HK-2 (cell line): ENCODE measurements around the gene CTTNBP2.

Experiments
- DNase-seq: peaks from one replicate; pipeline ENCODE4 v3.0.0-alpha.2; 2018; ENCODE audit not compliant: unreplicated experiment

Gene CTTNBP2

DNA sequence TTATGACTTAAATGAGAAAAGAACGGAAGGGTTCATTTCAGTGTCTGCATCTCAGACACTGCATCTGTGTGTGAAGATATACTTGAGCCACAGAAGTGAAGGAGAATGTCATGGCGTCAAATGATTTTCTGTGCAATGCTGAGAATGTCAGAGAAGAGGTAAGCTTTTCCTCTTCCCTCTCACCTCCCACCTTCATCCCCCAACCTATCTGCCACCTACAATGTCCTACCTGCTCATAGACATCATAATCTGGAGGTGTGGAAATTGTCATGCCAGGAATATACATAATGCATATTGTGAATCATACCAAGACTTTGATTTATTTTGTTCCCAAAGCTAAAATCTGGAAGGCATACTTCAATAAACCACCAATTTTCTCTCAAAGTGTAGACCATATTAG, 53.7 kb downstream of the CTTNBP2 start:
- no peak for DNase-seq

DNA sequence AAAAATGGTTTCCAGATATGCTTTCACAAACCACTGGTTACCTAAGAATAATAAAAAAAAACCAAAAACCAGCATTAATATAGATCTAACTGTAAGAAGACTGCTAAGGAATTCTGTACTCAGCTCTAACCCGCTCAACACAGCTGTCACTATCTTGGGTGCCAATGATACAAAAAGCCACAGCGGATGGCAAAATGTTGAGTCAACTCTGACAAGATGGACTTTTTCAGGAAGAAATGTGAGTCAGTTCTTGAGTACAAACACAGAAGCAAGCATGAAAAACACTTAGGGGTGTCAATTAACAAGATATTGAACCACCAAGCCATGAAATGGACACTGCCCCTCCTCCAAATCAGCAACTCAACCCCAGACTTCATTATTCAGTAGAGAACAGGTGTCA, 55.0 kb downstream of the CTTNBP2 start:
- peak; percentile 25 for DNase-seq

DNA sequence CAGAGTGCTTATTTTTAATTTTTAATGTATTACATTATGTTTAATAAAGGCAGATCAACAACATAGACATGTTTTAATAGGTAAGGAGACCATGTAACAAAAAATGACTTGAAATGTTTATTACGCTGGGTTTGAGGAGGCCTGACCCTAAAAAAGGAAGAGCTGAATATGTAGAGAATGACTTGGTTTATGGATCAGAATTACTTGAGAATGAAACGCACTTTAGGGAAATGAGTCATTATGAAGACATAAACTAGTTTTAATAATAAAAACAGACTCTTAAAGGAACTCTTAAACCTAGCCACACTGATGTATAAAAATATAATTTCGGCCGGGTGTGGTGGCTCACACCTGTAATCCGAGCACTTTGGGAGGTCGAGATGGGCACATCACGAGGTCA, 56.5 kb downstream of the CTTNBP2 start:
- no peak for DNase-seq

DNA sequence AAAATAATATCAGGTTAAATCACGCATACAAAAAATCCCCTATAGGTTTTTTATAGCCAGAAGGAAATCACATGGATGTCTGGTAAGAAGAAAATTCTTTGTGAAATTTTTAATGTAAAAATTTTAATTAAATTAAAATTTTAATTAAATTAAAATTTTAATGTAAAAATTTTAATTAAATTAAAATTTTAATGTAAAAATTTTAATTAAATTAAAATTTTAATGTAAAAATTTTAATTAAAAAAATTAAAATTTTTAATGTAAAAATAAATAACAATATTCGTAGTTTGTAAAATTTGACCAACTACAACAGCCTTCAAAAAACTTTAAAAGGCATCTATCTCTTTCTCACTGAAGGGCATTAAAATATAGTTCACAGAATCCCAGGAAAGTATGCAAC, 61.5 kb downstream of the CTTNBP2 start:
- no peak for DNase-seq

DNA sequence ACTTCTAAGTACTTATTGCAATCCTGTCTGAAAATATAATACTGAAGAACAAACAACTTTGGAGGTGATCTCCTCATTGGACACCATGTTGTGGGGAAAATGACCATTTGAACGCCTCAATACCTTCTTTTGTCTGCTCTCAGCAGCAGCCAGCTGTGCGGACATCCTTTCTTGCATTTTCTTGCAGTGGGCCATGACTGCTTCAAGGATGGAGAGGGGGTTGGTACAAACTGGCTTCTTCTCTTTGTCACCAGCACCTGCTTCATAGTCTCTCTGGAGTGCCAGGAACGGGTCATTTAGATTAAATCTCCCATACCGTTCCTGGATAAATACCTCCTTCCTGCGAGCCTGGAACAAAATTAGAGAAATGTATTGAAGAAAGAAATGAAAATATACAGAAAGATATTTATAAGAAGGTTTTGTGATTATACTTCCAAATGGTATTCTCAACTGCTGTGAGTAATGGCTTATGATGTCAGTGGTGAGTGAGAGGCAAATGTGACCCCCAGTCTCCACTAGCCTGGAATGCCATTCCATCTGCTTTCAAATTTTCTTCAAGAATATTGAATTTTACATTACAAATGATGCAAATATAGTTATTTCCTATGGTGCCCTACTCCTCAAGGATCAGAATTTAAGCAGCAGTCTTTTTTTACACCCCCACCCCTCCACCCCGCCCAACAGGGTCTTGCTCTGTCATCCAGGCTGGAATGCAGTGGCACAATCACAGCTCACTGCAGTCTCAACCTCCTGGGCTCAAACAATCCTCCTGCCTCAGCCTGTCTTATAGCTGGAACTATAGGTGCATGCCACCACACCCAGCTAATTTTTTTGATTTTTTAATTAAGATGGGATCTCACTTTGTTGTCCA, 62.4 kb downstream of the CTTNBP2 start:
- DNase-seq: no peak

DNA sequence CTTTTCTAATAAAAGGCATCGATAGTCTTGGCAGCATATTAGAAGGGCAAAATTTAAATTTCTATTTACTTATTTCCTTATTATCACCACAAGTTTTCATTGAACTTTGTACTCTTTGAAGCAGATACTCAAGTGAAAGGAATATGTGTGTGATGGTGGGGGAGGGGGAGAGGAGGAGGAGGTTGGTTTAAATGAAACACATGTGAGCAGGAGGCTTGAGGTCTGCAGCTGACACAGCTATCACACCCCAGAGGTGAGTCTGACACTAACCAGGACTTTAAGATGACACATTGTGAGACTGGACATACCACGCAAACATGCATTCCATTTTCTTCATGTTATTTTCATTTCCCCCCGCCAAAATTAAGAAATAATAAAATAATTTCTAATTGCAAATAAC, 63.3 kb downstream of the CTTNBP2 start:
- DNase-seq: no peak

DNA sequence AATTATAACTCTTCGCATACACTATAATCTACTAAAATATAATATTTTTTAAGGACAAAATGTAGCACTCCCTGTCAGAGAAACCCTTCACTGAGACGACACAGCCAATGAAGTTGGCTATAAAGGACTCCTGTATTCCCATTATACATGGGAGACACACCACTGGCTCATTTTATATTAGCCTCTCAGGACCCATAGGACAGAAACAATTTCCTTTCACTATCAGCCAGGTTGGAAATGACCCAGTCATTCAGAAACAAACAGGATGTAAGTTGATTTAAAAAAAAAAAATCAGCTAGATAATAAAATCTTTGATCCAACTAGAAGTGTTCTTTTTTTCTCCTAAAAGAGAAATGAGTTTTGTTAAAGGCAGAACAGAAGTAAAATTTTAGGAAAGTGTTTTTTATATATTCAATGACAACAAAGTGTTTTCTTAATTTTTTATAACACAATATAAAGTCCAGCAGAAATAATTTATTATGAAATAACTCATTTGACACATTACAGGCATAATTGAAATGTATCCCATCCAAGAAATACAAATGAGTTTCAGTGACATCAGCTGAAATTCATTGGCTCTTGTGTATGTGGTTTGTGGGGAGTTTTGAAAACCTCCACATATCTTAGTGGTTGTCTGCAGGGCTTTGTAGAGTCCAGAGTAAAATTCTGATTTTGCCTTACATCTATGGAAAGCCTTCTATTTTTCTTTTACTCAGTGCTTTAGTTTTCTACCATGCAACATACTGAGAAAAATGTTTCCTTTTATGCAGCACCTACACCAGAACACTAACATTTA, 64.1 kb downstream of the CTTNBP2 start:
- no peak for DNase-seq

DNA sequence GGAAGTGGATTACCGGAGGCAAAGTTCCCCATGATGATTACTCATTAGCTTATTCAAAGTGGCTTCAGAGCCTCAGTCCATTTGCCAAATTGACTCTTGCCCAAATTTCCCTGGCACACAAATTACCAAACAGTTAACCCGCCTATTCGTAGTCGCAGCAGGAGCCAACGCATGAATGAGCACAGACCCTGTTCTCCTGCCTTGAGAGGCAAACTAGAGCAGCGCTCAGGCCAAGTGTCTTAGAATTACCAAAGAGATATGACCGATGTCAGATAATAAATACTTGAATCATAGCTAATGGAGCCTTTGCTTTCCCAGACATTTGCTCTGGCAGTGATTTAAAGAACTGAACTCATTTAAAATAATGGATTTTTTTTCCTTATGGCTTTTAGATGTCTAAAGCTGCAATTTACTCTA, 64.9 kb downstream of the CTTNBP2 start:
- no peak for DNase-seq

DNA sequence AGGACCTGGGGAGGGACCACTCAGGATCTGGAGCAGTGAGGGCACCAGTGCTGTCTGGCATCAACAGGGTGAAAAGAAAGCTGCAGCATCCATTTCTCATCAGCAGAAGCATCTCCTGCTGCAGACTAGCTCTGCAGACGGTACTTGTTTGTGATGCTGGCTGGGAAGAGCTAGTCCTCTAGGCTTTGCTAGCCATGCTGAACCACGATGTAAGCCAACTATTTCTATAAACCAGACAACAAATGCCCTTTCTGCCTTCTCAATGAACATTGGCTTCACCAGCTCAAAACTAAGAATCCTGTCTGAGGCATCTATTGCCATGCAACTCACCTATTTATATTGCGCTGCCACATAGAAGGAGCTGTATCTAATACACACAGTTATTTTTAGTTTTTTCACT, 65.6 kb downstream of the CTTNBP2 start:
- no peak for DNase-seq

DNA sequence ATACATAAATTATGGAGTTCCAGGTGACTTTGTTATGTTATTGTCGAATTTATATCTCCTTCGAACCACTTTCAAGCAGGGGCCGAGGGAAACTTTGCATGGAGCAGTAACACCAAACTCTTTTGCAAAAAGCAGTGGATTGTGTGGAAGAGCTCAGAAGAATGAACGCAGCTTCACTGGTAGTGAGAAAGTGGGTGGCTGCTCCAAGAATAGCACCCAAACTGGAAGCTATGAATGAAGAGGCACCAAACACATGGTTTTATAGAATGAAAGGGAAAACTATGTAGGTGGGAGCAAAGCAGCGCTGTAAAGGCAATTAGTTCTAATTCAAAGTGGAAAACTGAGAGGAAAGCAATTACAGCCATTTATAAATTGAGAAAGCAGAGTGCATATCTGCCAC, 67.2 kb downstream of the CTTNBP2 start:
- no peak for DNase-seq

DNA sequence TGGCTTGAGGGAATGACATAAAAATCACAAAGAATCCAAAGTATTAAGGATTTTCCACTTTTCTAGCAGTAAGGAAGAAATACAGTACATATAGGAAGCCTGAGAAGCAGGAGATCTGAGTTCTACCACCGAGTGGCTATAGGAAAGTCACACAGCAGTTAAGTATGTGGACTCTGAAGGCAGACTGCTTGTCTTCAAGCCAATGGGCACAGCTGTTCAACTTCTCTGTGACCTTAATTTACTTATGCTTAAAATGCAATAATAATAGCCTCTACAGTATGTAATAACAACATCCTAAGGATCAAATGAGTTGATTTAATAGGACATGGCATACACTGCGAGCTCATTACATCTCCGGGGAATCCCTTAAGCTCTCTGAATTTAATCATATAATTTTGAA, 68.0 kb downstream of the CTTNBP2 start:
- DNase-seq: no peak

DNA sequence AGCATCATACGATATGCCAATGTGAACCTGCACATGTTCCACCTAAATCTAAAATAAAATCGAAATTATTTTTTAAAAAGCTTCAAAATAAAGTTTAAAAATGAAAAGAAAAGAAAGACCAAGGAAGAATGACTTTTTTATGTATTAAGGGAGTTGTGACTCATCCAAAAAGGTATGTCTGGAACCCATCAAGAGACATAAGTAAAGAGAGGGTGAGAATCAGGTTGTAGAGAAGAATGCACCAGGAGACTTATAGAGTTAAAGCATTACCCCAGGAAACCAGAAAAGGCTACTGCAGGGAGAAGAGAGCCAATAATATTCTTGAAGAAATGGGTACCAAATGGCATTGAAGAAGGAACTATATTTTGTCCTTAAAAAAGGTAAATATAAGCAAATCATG, 69.8 kb downstream of the CTTNBP2 start:
- no peak for DNase-seq

DNA sequence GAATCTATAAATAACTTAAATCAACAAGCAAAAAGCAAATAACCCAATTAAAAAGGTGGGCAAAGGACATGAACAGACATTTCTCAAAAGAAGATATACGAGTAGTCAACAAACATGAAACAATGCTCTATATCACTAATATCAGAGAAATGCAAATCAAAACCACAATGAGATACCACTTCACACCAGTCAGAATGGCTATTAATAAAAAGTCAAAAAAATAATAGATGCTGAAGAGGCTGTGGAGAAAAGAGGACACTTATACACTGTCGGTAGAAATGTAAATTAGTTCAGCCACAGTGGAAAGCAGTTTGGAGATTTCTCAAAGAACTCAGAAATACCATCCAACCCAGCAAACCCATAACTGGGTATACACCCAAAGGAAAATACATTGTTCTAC, 70.6 kb downstream of the CTTNBP2 start:
- no peak for DNase-seq

DNA sequence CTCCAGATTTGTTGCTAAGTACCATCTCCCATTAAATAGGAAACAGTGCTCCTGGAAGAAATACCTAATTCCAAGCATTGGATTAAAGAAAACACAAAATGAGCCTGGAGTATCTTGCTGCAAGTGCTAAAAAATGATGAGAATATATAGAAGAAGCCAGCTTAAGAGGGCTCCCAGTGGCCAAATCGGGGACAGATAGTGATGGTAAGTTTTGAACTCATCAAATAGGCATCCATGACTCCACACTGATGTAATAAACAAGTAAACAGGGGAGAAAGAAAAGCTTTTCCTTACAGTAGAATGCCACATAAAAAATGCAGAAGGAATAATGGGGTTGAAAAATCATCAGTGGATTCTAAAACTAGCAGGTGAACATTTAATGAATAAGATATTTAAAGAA, 72.4 kb downstream of the CTTNBP2 start:
- DNase-seq: no peak

DNA sequence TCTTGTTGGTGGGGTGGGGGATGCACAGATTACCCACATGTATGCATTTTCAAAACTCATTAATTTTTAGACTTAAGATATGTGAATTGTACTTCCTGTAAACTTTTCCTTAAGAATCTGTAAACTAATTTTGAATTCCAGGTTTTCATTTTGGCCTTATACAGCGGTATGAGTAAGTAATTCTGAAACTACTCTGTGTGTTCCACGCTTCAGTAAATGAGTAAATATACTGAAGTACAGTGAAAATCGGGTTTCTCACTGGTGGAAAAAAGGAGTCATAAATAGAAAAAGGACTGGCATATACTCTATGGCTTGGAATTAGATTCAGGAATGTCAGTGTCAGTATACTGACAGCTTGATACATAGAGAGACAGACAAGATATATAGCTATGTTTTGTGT, 72.8 kb downstream of the CTTNBP2 start:
- DNase-seq: no peak

DNA sequence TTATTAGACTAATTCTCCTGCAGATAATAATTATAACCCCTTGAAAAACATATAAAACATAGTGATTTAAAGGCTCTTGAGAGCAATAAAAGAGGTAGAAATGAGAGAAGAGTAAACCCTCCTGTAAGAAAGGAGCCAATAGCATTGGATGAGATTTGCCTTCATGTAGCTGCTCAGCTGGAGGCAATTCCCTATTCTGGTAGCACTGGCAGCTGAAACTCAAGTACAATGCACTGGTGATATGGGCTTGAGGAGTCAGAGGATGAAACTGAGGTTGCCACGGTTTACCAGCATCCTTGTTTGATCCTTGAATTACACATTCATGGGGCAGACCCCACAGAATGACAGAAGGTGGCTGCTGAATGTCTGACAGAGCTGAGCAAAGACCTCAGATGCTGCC, 76.4 kb downstream of the CTTNBP2 start:
- DNase-seq: no peak

DNA sequence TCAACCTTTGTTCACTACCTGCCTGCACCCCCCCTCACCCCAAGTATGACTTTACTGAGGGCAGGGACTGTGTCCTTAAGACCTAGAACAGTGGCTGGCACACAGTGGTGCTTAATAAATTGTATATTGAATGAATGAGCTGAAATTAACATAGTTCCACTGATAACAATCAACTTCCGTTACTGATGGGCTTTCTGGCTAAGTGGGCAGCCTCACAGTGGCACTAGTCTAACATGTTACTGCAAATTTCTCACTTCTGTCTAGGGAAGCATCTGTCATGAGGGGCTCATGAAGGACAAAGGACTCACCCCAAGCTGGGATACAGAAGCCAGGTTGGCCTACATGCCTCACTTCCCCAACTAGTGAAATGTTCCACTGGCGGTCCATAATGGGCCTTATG, 79.3 kb downstream of the CTTNBP2 start:
- DNase-seq: no peak

DNA sequence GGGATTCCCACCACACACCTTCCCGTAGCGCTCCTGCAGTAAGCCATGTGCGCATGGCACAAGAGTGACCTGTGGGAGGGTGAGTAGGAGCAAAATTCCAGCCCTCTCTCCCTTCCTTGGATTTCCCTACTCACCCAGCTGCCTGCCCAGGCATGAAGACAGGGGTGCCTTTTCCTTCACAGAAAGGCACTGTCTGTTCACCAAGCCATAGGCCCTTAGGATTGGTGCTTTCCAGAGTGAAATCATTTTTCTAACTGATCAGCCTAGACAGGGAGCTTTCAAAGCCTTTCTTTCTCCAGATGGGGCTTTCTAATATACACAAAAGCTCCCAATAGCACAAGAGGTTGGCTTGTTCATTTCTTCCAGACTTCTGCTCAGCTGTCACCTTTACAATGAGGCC, 79.7 kb downstream of the CTTNBP2 start:
- no peak for DNase-seq

DNA sequence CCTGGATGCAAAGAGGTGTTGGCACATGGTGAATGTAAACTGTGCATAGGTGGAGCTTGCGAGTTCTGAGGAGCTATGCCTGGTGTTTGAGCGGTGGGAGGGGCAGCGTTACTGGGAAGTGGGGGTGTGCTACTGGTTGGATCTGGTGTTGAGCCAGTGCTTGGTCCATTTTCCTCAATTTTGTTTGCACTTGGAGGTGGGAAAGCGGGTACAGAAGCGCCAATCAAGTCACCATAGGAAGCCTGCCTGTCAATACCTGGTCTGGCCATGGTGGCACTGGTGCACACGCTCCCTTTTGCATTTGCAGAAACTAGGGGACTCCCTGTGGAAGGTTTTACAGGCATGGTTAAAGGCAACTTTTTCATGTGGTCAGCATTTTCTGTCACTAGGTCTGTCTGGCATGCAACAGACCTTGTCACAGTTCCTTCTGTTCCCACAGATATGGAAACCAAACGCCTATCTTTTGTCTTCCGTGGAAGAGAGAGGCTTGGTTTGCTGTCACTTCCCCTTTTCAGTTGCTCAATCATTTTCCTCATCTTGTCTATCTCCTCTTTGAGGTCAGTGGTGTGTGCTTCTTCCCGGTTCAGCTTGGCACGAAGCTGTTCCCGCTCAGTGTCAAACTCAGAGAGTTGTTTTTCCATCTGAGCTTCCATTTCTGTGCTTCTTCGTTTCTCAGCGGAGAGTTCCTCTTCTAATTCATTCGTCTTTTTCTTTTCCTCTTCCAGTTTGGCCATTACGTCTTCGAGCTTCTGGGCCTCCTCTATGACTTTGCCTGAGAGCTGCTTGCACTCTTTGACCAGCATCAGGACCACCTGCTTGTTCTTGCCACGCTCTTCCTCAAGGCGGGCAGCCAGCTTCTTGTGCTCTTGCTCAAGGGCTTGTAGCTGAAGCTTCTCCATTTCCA, 81.1 kb downstream of the CTTNBP2 start:
- DNase-seq: no peak

DNA sequence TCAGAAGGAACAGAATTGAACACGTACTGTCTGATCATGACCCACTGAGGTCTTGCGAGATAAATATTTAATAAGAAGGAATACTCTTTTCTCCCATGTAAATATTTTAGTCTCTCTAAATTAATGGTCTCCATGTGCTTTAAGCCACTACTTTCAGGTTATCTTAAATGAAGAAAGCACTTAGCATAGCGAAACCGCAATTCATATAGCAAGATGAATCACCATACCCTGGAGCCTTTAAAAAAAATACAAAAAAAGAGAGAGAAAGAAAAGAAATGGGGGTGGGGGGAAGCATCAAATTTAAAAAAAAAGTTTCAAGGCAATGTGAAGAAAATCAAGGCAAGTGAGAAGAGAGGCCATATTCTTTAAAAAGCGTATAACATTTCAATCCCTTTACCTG, 82.5 kb downstream of the CTTNBP2 start:
- DNase-seq: no peak

DNA sequence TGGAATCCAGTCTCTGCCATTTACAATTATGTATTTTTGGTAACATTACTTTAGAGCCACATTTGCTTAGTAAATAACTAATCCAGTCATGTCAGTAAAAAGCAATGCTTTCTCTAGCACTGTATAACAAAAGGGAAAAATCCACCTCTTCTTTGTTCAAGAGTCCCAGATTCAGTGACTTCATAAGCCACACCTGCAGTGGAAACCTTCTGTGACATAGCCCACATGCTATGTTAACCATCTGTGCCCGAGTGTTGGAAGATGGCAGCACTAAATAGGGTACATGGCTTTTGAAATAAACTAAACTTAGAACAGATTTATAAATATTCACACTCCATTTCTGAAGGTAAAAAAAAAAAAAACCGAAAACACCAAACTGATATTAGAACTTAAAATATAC, 83.0 kb downstream of the CTTNBP2 start:
- DNase-seq: no peak

DNA sequence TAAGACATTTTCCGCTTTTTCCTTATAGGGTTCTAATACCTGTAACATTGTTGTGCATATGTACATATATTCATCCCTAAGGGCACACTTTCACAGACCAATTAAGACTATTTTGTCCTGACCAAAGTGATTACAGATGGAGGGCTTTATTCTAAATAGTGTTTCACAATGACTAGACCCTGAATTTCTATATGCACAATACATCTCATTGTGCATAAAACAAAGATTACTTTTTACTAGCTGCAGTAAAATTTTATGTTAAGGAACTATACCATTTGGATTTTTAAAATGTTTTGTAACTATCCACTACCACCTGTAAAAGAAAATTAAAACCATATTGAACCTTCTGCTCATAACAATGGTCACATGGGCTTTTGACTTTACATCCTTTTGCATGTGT, 87.8 kb downstream of the CTTNBP2 start:
- DNase-seq: no peak
